HEK293 (cell line): ENCODE data around the gene CPLX1.

Experiments used
- CTCF ChIA-PET: fragments of 350-600 bp; formaldehyde crosslinking; extraction: SDS; loops from one replicate; lab custom pipeline; 2021; ENCODE audit warnings: antibody characterized with exemption; lab: Yijun Ruan, JAX
- POLR2A ChIA-PET: fragments of 300-600 bp; formaldehyde crosslinking; extraction: SDS; loops from one replicate; lab custom pipeline; 2020; ENCODE audit warnings: antibody characterized with exemption, inconsistent platforms; lab: Yijun Ruan, JAX
- H3K27ac ChIP-seq: fragments of 200-500 bp; sonication (Bioruptor generic); 2 replicates; pipeline ENCODE4 v1.5.1; 2014; ENCODE audit warnings: low read depth, low read length, control low read depth, inconsistent platforms; ENCODE audit errors: extremely low read depth
- H3K36me3 ChIP-seq, 2 experiments: fragments of 200-500 bp in 1 of 2; sonication (Bioruptor generic) in 1 of 2; 1 replicate in 1 of 2; 2 replicates in 1 of 2; pipeline ENCODE4 v1.5.1; 2014 to 2017; ENCODE audit warnings: inconsistent platforms in 2 of 2, low read length in 2 of 2; ENCODE audit not compliant: control insufficient read depth in 2 of 2, insufficient read depth in 1 of 2
- H3K4me1 ChIP-seq: fragments of 200-500 bp; sonication (Bioruptor generic); 2 replicates; pipeline ENCODE4 v1.5.1; 2014; ENCODE audit warnings: mild to moderate bottlenecking, low read length, inconsistent platforms; ENCODE audit not compliant: control insufficient read depth, insufficient read depth
- H3K4me3 ChIP-seq: 2 replicates; pipeline ENCODE4 v1.5.1; 2011; ENCODE audit warnings: low read depth, mild to moderate bottlenecking, control low read depth, low read length, moderate library complexity
- H3K9me3 ChIP-seq: fragments of 200-500 bp; sonication (Bioruptor generic); 2 replicates; pipeline ENCODE4 v1.5.1; 2014; ENCODE audit warnings: low read depth, low read length, inconsistent platforms; ENCODE audit not compliant: control insufficient read depth, insufficient read depth
- BCL11B ChIP-seq: fragments of 450-650 bp; formaldehyde crosslinking; IDR thresholded peaks from 2 replicates; pipeline ENCODE4 v1.5.1; 2016; ENCODE audit warnings: low read depth, missing biosample characterization, missing genetic modification characterization
- HOXD13 ChIP-seq: sonication (generic); formaldehyde crosslinking; IDR thresholded peaks from 2 replicates; pipeline ENCODE4 v1.8.0; 2022; ENCODE audit warnings: missing genetic modification reagents, borderline replicate concordance
- KLF16 ChIP-seq: fragments of 450-650 bp; formaldehyde crosslinking; IDR thresholded peaks from 2 replicates; pipeline ENCODE4 v1.5.1; 2017; ENCODE audit warnings: missing biosample characterization, missing genetic modification characterization
- OSR2 ChIP-seq: fragments of 450-650 bp; formaldehyde crosslinking; IDR thresholded peaks from 2 replicates; pipeline ENCODE4 v1.5.1; 2016; ENCODE audit warnings: missing biosample characterization, missing genetic modification characterization
- ZBTB17 ChIP-seq: fragments of 450-650 bp; formaldehyde crosslinking; IDR thresholded peaks from 2 replicates; pipeline ENCODE4 v1.5.1; 2016; ENCODE audit warnings: missing biosample characterization, missing genetic modification characterization
- ZEB2 ChIP-seq: fragments of 450-650 bp; formaldehyde crosslinking; IDR thresholded peaks from 2 replicates; pipeline ENCODE4 v1.5.1; 2016; ENCODE audit warnings: missing biosample characterization, missing genetic modification characterization
- ZFP41 ChIP-seq: fragments of 450-650 bp; formaldehyde crosslinking; IDR thresholded peaks from 2 replicates; pipeline ENCODE4 v1.5.1; 2016; ENCODE audit warnings: missing biosample characterization, missing genetic modification characterization, borderline replicate concordance
- ZNF112 ChIP-seq: fragments of 450-650 bp; formaldehyde crosslinking; IDR thresholded peaks from 2 replicates; pipeline ENCODE4 v1.5.0; 2017; ENCODE audit warnings: missing biosample characterization, missing genetic modification characterization
- ZNF132 ChIP-seq: fragments of 450-650 bp; formaldehyde crosslinking; IDR thresholded peaks from 2 replicates; pipeline ENCODE4 v1.5.1; 2017; ENCODE audit warnings: missing biosample characterization, missing genetic modification characterization, borderline replicate concordance
- ZNF169 ChIP-seq: fragments of 450-650 bp; formaldehyde crosslinking; IDR thresholded peaks from 2 replicates; pipeline ENCODE4 v1.5.1; 2016; ENCODE audit warnings: missing biosample characterization, missing genetic modification characterization
- ZNF248 ChIP-seq: fragments of 450-650 bp; formaldehyde crosslinking; IDR thresholded peaks from 2 replicates; pipeline ENCODE4 v1.5.1; 2017; ENCODE audit warnings: missing biosample characterization, missing genetic modification characterization
- ZNF266 ChIP-seq: fragments of 450-650 bp; formaldehyde crosslinking; IDR thresholded peaks from 2 replicates; pipeline ENCODE4 v1.5.1; 2016; ENCODE audit warnings: missing biosample characterization, missing genetic modification characterization, low read depth
- ZNF335 ChIP-seq: fragments of 450-650 bp; formaldehyde crosslinking; conservative IDR thresholded peaks from 2 replicates; pipeline ENCODE4 v1.5.1; 2016; ENCODE audit warnings: missing biosample characterization, missing genetic modification characterization
- ZNF366 ChIP-seq: fragments of 450-650 bp; formaldehyde crosslinking; conservative IDR thresholded peaks from 2 replicates; pipeline ENCODE4 v1.5.1; 2016; ENCODE audit warnings: missing biosample characterization, missing genetic modification characterization
- ZNF510 ChIP-seq: fragments of 450-650 bp; formaldehyde crosslinking; IDR thresholded peaks from 2 replicates; pipeline ENCODE4 v1.5.1; 2018; ENCODE audit warnings: mild to moderate bottlenecking, missing genetic modification characterization, missing biosample characterization; ENCODE audit not compliant: insufficient replicate concordance
- ZNF530 ChIP-seq: fragments of 450-650 bp; formaldehyde crosslinking; IDR thresholded peaks from 2 replicates; pipeline ENCODE4 v1.5.1; 2016; ENCODE audit warnings: low read depth, missing biosample characterization, missing genetic modification characterization
- ZNF660 ChIP-seq: fragments of 450-650 bp; IDR thresholded peaks from 2 replicates; pipeline ENCODE4 v1.5.1; 2018; ENCODE audit warnings: missing biosample characterization, mild to moderate bottlenecking, missing genetic modification characterization
- ZNF670 ChIP-seq: fragments of 450-650 bp; formaldehyde crosslinking; IDR thresholded peaks from 2 replicates; pipeline ENCODE4 v1.5.1; 2016; ENCODE audit warnings: missing biosample characterization, missing genetic modification characterization, low read depth
- ZNF701 ChIP-seq: fragments of 450-650 bp; formaldehyde crosslinking; IDR thresholded peaks from 2 replicates; pipeline ENCODE4 v1.5.1; 2016; ENCODE audit warnings: missing biosample characterization, missing genetic modification characterization
- ZNF76 ChIP-seq: fragments of 450-650 bp; formaldehyde crosslinking; IDR thresholded peaks from 2 replicates; pipeline ENCODE4; 2016; ENCODE audit warnings: low read depth, missing biosample characterization, missing genetic modification characterization, borderline replicate concordance
- ZNF792 ChIP-seq: fragments of 450-650 bp; formaldehyde crosslinking; IDR thresholded peaks from 2 replicates; pipeline ENCODE4 v1.5.1; 2016; ENCODE audit warnings: missing biosample characterization, missing genetic modification characterization
- ZSCAN30 ChIP-seq: fragments of 450-650 bp; IDR thresholded peaks from 2 replicates; pipeline ENCODE4 v1.5.1; 2018; ENCODE audit warnings: missing biosample characterization, mild to moderate bottlenecking, missing genetic modification characterization, moderate library complexity
- TF ChIP-seq, protein P1 (sequence below): fragments of 450-650 bp; formaldehyde crosslinking; IDR thresholded peaks from 2 replicates; pipeline ENCODE4 v1.5.1; 2016; ENCODE audit warnings: missing biosample characterization, missing genetic modification characterization
- TF ChIP-seq, protein P2 (sequence below): fragments of 450-650 bp; formaldehyde crosslinking; IDR thresholded peaks from 2 replicates; pipeline ENCODE4 v1.5.1; 2016; ENCODE audit warnings: missing biosample characterization, missing genetic modification characterization, borderline replicate concordance
- TF ChIP-seq, protein P3 (sequence below): fragments of 450-650 bp; formaldehyde crosslinking; IDR thresholded peaks from 2 replicates; pipeline ENCODE4 v1.5.1; 2016; ENCODE audit warnings: missing biosample characterization, missing genetic modification characterization
- TF ChIP-seq, protein P4 (sequence below): fragments of 450-650 bp; formaldehyde crosslinking; IDR thresholded peaks from 2 replicates; pipeline ENCODE4 v1.5.1; 2016; ENCODE audit warnings: missing biosample characterization, missing genetic modification characterization

The CPLX1 gene

DNA sequence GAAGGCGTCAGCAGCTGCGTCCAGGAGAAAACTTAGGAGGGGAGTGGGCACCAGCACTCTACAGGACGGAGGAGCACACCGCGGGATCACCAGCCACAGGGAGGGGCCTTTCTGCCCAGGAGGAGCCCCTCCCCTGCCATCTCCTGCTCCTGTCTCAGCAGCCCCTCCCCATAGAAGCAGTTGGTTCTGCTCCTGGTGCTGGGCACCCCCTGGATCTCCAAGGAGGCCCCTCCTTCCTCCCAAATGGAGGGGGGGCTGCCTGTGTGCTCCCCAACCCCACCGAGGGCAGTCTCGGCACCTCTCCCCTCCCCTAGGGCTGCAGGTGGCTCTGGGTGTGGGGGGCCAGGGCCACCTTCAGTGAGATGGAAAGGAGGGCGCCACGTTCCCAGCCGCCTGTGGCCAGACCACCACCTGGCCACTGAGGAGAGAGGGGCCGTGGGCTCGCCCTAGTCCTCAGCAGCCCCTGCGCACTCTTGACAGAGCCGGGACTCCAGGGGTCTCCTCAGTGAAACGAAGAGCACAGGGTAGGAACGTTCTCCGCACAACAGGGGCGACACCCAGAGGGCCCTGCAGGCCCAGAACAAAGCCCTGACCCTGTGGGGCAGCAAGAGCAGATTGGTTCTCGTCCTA lies 37.8 kb downstream of the CPLX1 start:
- ChIA-PET POLR2A (no interaction called here), CTCF (no interaction called here)
- TF ChIP-seq ZNF510 (tag by site-specific recombination) (no peak), ZNF76 (no peak), ZNF112 (tag by site-specific recombination) (no peak), KLF16 (no peak), ZNF660 (tag by site-specific recombination) (no peak), ZNF530 (no peak), ZNF248 (tag by site-specific recombination) (no peak), ZNF792 (tag by site-specific recombination) (no peak), ZSCAN30 (tag by site-specific recombination) (no peak)
- TF ChIP-seq, protein P1, sequence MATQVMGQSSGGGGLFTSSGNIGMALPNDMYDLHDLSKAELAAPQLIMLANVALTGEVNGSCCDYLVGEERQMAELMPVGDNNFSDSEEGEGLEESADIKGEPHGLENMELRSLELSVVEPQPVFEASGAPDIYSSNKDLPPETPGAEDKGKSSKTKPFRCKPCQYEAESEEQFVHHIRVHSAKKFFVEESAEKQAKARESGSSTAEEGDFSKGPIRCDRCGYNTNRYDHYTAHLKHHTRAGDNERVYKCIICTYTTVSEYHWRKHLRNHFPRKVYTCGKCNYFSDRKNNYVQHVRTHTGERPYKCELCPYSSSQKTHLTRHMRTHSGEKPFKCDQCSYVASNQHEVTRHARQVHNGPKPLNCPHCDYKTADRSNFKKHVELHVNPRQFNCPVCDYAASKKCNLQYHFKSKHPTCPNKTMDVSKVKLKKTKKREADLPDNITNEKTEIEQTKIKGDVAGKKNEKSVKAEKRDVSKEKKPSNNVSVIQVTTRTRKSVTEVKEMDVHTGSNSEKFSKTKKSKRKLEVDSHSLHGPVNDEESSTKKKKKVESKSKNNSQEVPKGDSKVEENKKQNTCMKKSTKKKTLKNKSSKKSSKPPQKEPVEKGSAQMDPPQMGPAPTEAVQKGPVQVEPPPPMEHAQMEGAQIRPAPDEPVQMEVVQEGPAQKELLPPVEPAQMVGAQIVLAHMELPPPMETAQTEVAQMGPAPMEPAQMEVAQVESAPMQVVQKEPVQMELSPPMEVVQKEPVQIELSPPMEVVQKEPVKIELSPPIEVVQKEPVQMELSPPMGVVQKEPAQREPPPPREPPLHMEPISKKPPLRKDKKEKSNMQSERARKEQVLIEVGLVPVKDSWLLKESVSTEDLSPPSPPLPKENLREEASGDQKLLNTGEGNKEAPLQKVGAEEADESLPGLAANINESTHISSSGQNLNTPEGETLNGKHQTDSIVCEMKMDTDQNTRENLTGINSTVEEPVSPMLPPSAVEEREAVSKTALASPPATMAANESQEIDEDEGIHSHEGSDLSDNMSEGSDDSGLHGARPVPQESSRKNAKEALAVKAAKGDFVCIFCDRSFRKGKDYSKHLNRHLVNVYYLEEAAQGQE (tag by site-specific recombination) = no peak
- Histone ChIP-seq H3K27ac (no peak overlapping the region), H3K4me3 (no peak overlapping the region), H3K36me3 (no peaks in the 10 kb centered on the region), H3K4me1 (no peaks in the 10 kb centered on the region), H3K9me3 (no peaks in the 10 kb centered on the region)

DNA sequence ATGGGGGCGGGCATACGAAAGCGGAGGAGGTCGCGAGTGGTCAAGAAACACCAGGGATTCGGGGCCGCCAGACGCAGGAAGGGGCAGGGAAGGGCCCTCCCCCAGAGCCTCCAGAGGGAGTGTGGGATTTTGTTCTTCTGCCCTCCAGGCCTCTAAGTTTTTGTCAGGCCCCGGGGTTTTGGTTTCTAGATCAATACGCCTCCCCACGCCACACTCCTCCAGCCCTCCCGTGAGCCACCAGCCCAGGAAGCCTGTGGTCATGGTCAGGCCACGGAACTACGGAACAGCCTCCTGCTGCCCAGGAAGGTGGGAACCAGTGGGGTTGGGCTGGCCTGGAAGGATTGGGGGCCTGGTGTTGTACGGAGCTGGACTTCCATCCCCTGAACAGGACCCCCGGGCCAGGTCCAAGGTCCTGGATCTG lies 38.4 kb downstream of the CPLX1 start:
- Histone ChIP-seq H3K4me1 (no peaks in the 10 kb centered on the region), H3K36me3 (no peaks in the 10 kb centered on the region), H3K4me3 (no peak overlapping the region), H3K9me3 (no peaks in the 10 kb centered on the region), H3K27ac (no peak overlapping the region)
- CTCF ChIA-PET = no interaction called here
- TF ChIP-seq ZNF335 (no peak), ZNF670 (no peak), ZEB2 (no peak), ZNF266 (no peak), ZNF701 (no peak), ZBTB17 (tag by site-specific recombination) (no peak), BCL11B (tag by site-specific recombination) (no peak), ZNF169 (no peak), ZNF132 (tag by site-specific recombination) (no peak), ZFP41 (tag by site-specific recombination) (no peak), ZNF366 (tag by site-specific recombination) (no peak), OSR2 (no peak), HOXD13 (CRISPR knock-in tag) (no peak)
- TF ChIP-seq, protein P2, sequence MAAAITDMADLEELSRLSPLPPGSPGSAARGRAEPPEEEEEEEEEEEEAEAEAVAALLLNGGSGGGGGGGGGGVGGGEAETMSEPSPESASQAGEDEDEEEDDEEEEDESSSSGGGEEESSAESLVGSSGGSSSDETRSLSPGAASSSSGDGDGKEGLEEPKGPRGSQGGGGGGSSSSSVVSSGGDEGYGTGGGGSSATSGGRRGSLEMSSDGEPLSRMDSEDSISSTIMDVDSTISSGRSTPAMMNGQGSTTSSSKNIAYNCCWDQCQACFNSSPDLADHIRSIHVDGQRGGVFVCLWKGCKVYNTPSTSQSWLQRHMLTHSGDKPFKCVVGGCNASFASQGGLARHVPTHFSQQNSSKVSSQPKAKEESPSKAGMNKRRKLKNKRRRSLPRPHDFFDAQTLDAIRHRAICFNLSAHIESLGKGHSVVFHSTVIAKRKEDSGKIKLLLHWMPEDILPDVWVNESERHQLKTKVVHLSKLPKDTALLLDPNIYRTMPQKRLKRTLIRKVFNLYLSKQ (tag by site-specific recombination) = no peak
- TF ChIP-seq, protein P3, sequence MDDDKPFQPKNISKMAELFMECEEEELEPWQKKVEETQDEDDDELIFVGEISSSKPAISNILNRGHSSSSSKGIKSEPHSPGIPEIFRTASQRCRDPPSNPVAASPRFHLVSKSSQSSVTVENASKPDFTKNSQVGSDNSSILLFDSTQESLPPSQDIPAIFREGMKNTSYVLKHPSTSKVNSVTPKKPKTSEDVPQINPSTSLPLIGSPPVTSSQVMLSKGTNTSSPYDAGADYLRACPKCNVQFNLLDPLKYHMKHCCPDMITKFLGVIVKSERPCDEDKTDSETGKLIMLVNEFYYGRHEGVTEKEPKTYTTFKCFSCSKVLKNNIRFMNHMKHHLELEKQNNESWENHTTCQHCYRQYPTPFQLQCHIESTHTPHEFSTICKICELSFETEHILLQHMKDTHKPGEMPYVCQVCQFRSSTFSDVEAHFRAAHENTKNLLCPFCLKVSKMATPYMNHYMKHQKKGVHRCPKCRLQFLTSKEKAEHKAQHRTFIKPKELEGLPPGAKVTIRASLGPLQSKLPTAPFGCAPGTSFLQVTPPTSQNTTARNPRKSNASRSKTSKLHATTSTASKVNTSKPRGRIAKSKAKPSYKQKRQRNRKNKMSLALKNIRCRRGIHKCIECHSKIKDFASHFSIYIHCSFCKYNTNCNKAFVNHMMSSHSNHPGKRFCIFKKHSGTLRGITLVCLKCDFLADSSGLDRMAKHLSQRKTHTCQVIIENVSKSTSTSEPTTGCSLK (tag by site-specific recombination) = no peak
- TF ChIP-seq, protein P4, sequence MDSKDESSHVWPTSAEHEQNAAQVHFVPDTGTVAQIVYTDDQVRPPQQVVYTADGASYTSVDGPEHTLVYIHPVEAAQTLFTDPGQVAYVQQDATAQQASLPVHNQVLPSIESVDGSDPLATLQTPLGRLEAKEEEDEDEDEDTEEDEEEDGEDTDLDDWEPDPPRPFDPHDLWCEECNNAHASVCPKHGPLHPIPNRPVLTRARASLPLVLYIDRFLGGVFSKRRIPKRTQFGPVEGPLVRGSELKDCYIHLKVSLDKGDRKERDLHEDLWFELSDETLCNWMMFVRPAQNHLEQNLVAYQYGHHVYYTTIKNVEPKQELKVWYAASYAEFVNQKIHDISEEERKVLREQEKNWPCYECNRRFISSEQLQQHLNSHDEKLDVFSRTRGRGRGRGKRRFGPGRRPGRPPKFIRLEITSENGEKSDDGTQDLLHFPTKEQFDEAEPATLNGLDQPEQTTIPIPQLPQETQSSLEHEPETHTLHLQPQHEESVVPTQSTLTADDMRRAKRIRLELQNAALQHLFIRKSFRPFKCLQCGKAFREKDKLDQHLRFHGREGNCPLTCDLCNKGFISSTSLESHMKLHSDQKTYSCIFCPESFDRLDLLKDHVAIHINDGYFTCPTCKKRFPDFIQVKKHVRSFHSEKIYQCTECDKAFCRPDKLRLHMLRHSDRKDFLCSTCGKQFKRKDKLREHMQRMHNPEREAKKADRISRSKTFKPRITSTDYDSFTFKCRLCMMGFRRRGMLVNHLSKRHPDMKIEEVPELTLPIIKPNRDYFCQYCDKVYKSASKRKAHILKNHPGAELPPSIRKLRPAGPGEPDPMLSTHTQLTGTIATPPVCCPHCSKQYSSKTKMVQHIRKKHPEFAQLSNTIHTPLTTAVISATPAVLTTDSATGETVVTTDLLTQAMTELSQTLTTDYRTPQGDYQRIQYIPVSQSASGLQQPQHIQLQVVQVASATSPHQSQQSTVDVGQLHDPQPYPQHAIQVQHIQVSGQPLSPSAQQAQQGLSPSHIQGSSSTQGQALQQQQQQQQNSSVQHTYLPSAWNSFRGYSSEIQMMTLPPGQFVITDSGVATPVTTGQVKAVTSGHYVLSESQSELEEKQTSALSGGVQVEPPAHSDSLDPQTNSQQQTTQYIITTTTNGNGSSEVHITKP (tag by site-specific recombination) = no peak
- POLR2A ChIA-PET = no interaction called here
